Heart right ventricle (tissue), 16 donors: ENCODE measurements around the gene FBXL13. TPM values are rescaled to one million over a fixed set of nuclear protein-coding genes. Genes with fewer than 3 reads are reported as not detected.
"Not testable (repeated sequence)": the region's sequence is repeated elsewhere in the genome, so short reads cannot be mapped to it uniquely, and the experiment has no call there.

Experiments used
- ATAC-seq, 8 donors: fragments of 200-7000 bp; cut with Tn5 transposase; one replicate each; pipeline ENCODE4 v1.9.1; 2020; ENCODE audit warnings: mild to moderate bottlenecking in 8 of 8, moderate library complexity in 8 of 8, moderate number of reproducible peaks in 1 of 8
- DNase-seq, 2 donors: peaks; one replicate each; pipeline ENCODE4 v3.0.0-alpha.2; 2020
- H3K27ac ChIP-seq, 10 donors: fragments of 200-600 bp; sonication (generic) in 2 of 10; one replicate each; pipeline versions ENCODE4 v1.5.0 to v1.8.0; 2020 to 2022; ENCODE audit warnings: mild to moderate bottlenecking in 3 of 10
- H3K27me3 ChIP-seq, 7 donors: fragments of 200-600 bp; one replicate each; pipeline ENCODE4 v1.8.0; 2021 to 2022; ENCODE audit warnings: mild to moderate bottlenecking in 2 of 7
- H3K36me3 ChIP-seq, 9 donors: fragments of 200-600 bp; sonication (generic) in 1 of 9; one replicate each; pipeline versions ENCODE4 v1.5.0 to v1.8.0; 2020 to 2022; ENCODE audit warnings: mild to moderate bottlenecking in 2 of 9
- H3K4me1 ChIP-seq, 9 donors: fragments of 200-600 bp; sonication (generic) in 1 of 9; one replicate each; pipeline versions ENCODE4 v1.5.0 to v1.8.0; 2020 to 2022; ENCODE audit warnings: mild to moderate bottlenecking in 4 of 9
- H3K4me3 ChIP-seq, 10 donors: fragments of 200-600 bp; sonication (generic) in 2 of 10; one replicate each; pipeline versions ENCODE4 v1.5.0 to v1.8.0; 2020 to 2022; ENCODE audit warnings: mild to moderate bottlenecking in 7 of 10, moderate library complexity in 2 of 10
- H3K9me3 ChIP-seq, 11 donors: fragments of 200-600 bp in 10 of 11; sonication (generic) in 2 of 11; one replicate each; pipeline versions ENCODE4 v1.5.0 to v1.8.0; 2013 to 2022; ENCODE audit warnings: mild to moderate bottlenecking in 2 of 11, control low read depth in 1 of 11, moderate library complexity in 1 of 11
- WGBS, 2 donors: extraction: QIAGEN DNeasy Blood & Tissue Kit; methylation state at CpG; one replicate each; pipeline ENCODE4 v1.1.7; 2013; ENCODE audit warnings: inconsistent platforms in 1 of 2; 5-methylcytosine and 5-hydroxymethylcytosine counted together
- intact Hi-C, 10 donors: fragments of 100-400 bp; cut with DNase I; formaldehyde crosslinking; loops; one replicate each; pipeline versions ENCODE4 v1.11.1 to v1.14.2; 2022
- polyA plus RNA-seq, 2 donors: library from polyadenylated mRNA; stranded (reverse); fragments of 200-250 nt; gene quantifications; one replicate each; pipeline ENCODE4 v1.2.3, GENCODE V29; 2013
- total RNA-seq, 10 donors: library from RNA; stranded (reverse); fragmentation: NEBNext Ultra II Directional in 3 of 10; extraction: Animal tissue kit (Norgen Biotek cat#: 25700) in 3 of 10; gene quantifications; one replicate each; pipeline versions ENCODE4 v1.2.1 to v1.2.4, GENCODE V29; 2021 to 2023
- TF ChIP-seq, protein P1 (sequence below), 9 donors: fragments of 200-600 bp; sonication (generic) in 2 of 9; IDR thresholded peaks; one replicate each; pipeline versions ENCODE4 v1.5.0 to v1.8.0; 2021 to 2022; ENCODE audit warnings: antibody characterized with exemption in 9 of 9, mild to moderate bottlenecking in 5 of 9, moderate library complexity in 1 of 9
- donor health status: Arrhythmogenic right ventricular cardiomyopathy.
- donor health status: ischemic (EF 13 %, LVEDD 7.1; RV severe dilation, severe dysfunction).
- donor health status: healthy with polysubstance abuse.
- donor health status: DM: no; HTN: yes; CAD: no.
- donor health status: DM: no; HTN: no; CAD: no.
- donor health status: ischemic (EF 25% LVEDD 6.9; RV normal size, moderate dysfunction).
- donor health status: ischemic (EF 25% LVEDD 5.7; RV mildly dilated, moderate dysfunction).
- donor health status: healthy.
- donor health status: DM: yes; HTN: yes; CAD: no.
- donor health status: Ischemic cardiomyopathy.
- donor health status: ischemic (EF 35%, LVEDD 5.7; RV mildly dilated, moderate dysfunction).
- donor health status: nonischemic (EF 11% LVEDD 7.7; RV severe dilation, severe dysfunction).
- donor health status: DM: yes; HTN: yes; CAD: no.
- donor health status: PGD.
- donor health status: ischemic (EF 29% LVEDD 5.4; RV normal size, mild dysfunction).
- donor health status: nonischemic (EF 23%, LVEDD 6.1; RV moderate dilation, normal function).

The FBXL13 gene
- total and polyA plus RNA-seq, 12 donors = 0.12 to 0.87 (median 0.45) TPM; not detected in 1

DNA sequence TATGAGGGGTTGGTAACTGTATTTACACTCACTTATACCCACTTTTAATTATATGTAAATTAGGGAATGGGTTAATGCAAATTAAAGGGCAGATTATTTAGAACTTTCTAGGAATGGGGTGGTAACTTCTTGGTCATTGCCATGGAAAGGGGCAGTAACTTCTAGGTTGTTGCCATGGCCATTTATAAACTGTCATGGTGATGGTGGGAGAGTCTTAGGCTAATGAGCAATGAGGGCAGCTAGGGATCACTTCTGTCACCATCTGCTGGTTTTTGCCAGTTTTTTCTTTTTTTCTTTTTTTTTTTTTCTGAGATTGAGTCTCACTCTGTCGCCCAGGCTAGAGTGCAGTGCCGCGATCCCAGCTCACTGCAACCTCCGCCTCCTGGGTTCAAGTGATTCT lies 41.2 kb upstream of the FBXL13 start:
- no peak overlapping the region for H3K4me3 ChIP-seq
- DNase-seq (no peak), ATAC-seq (no peak)
- intact Hi-C loops = no loop called here
- TF ChIP-seq, protein P1, sequence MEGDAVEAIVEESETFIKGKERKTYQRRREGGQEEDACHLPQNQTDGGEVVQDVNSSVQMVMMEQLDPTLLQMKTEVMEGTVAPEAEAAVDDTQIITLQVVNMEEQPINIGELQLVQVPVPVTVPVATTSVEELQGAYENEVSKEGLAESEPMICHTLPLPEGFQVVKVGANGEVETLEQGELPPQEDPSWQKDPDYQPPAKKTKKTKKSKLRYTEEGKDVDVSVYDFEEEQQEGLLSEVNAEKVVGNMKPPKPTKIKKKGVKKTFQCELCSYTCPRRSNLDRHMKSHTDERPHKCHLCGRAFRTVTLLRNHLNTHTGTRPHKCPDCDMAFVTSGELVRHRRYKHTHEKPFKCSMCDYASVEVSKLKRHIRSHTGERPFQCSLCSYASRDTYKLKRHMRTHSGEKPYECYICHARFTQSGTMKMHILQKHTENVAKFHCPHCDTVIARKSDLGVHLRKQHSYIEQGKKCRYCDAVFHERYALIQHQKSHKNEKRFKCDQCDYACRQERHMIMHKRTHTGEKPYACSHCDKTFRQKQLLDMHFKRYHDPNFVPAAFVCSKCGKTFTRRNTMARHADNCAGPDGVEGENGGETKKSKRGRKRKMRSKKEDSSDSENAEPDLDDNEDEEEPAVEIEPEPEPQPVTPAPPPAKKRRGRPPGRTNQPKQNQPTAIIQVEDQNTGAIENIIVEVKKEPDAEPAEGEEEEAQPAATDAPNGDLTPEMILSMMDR (IDR thresholded peaks at IDR 0.05) = no peak
- no peaks in the 10 kb centered on the region for H3K4me1 ChIP-seq
- H3K36me3 ChIP-seq = peaks cover 0 to 51% (median 11%) of the 10 kb centered on the region in 9 donors
- no peak overlapping the region for H3K27ac ChIP-seq
- no peaks in the 10 kb centered on the region for H3K27me3 ChIP-seq
- WGBS, 2 donors = 99% methylated on average over 4 of the region's 4 CpGs
- H3K9me3 ChIP-seq = peaks cover 0 to 13% (median 0%) of the 10 kb centered on the region in 11 donors

DNA sequence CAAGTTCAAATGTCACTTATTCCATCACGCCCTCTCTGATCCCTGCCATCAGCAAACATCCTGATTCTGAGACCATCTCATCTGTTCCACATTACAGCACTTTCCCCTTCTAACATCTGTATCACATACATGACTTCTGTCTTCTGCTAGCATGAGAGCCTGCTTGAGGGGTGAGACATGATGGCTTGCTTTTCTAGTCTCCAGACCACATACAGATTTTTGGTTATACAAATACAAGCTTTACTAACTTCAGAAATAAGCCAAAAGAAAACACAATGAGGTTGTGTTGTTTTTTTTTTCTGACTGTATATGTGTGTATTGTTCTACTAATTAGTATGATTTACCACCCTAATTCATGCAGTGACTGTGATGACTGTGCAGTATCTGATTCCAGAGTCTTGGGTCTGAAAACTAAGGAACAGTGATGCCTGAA lies 40.0 kb upstream of the FBXL13 start:
- DNase-seq = no peak

GRCh38 chr7:103113164-103113563 lies 38.6 kb upstream of the FBXL13 start:
- no peak for ATAC-seq

More for the DNA sequence above, 40.0 kb upstream of the FBXL13 start:
- H3K9me3 ChIP-seq = peaks cover 0 to 17% (median 0%) of the 10 kb centered on the region in 11 donors
- WGBS, 2 donors = 95 to 96% methylated on average over 1 of the region's 1 CpG
- no peak overlapping the region for H3K27ac ChIP-seq
- intact Hi-C loops = no loop called here
- no peaks in the 10 kb centered on the region for H3K4me1 ChIP-seq
- TF ChIP-seq, protein P1 (IDR thresholded peaks at IDR 0.05) = no peak
- no peaks in the 10 kb centered on the region for H3K27me3 ChIP-seq
- H3K4me3 ChIP-seq = no peak overlapping the region
- H3K36me3 ChIP-seq = peaks cover 0 to 51% (median 4%) of the 10 kb centered on the region in 9 donors
- no peak for ATAC-seq

GRCh38 chr7:103106703-103107070 lies 32.1 kb upstream of the FBXL13 start:
- Histone ChIP-seq H3K9me3 (peaks cover 0 to 17% (median 0%) of the 10 kb centered on the region in 11 donors), H3K36me3 (peaks cover 0 to 51% (median 10%) of the 10 kb centered on the region in 9 donors)
- WGBS, 2 donors = 40 to 49% methylated on average over 6 of the region's 6 CpGs
- H3K27ac ChIP-seq, ATAC-seq, H3K4me1 ChIP-seq, DNase-seq, H3K4me3 ChIP-seq, intact Hi-C loops, H3K27me3 ChIP-seq: not testable (repeated sequence)

More at GRCh38 chr7:103113164-103113563, 38.6 kb upstream of the FBXL13 start:
- no peak for DNase-seq
- Histone ChIP-seq H3K4me3 (no peak overlapping the region), H3K27me3 (no peaks in the 10 kb centered on the region), H3K27ac (no peak overlapping the region), H3K4me1 (no peaks in the 10 kb centered on the region), H3K9me3 (peaks cover 0 to 17% (median 0%) of the 10 kb centered on the region in 11 donors), H3K36me3 (peaks cover 0 to 36% (median 0%) of the 10 kb centered on the region in 9 donors)
- TF ChIP-seq, protein P1 (IDR thresholded peaks at IDR 0.05) = no peak
- WGBS, 2 donors = 93 to 97% methylated on average over 2 of the region's 2 CpGs
- intact Hi-C loops = no loop called here

DNA sequence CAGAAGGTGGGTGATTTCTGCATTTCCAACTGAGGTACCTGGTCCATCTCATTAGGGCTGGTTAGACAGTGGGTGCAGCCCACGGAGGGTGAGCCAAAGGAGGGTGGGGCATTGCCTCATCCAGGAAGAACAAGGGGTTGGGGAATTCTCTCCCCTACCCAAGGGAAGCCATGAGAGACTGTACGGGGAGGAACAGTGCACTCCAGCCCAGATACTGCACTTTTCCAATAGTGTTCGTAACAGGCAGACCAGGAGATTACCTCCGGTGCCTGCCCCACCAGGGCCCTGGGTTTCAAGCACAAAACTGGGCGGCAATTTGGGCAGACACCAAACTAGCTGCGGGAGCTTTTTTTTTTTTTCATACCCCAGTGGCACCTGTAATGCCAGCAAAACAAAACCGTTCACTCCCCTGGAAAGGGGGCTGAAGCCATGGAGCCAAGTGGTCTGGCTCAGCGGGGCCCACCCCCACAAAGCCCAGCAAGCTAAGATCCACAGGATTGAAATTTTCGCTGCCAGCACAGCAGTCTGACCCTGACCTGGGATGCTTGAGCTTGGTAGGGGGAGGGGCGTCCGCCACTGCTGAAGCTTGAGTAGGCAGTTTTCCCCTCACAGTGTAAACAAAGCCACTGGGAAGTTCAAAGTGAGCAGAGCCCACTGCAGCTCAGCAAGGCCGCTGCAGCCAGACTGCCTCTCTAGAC lies 31.6 kb upstream of the FBXL13 start:
- TF ChIP-seq, protein P1 (IDR thresholded peaks at IDR 0.05) = no peak
- no peak overlapping the region for H3K4me3 ChIP-seq
- WGBS, 2 donors = 66 to 72% methylated on average over 12 of the region's 12 CpGs
- ATAC-seq (peak in 1 of 8 donors; percentile 26), DNase-seq (no peak)
- H3K4me1 ChIP-seq = peaks cover 0 to 4% (median 0%) of the 10 kb centered on the region in 9 donors
- intact Hi-C loops = no loop called here
- H3K36me3 ChIP-seq = peaks cover 0 to 53% (median 10%) of the 10 kb centered on the region in 9 donors
- H3K9me3 ChIP-seq = peaks cover 0 to 13% (median 0%) of the 10 kb centered on the region in 11 donors
- H3K27me3 ChIP-seq = no peaks in the 10 kb centered on the region
- no peak overlapping the region for H3K27ac ChIP-seq
